ENCODE results near the gene BMPR1A.

DNA sequence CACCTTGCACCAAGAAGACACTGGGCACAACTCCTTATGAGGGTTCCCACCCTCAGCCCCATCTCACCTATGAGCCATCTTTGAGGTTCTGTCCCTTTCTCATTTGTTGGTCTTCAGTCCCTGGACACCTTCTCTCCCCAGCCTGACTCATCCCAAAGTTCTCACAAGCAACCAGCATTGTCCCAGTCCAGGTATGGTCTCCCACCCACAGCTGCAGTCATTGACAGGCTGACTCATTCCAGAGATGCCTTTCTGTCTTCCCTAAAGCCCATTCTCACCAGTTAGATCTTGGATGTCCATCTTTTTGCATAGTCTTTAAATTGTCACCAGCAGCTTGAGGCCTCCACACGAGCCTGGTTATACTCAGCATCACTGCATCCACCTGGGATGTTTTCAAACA is 26.7 kb upstream of the BMPR1A start:
- TF ChIP-seq, protein P1, sequence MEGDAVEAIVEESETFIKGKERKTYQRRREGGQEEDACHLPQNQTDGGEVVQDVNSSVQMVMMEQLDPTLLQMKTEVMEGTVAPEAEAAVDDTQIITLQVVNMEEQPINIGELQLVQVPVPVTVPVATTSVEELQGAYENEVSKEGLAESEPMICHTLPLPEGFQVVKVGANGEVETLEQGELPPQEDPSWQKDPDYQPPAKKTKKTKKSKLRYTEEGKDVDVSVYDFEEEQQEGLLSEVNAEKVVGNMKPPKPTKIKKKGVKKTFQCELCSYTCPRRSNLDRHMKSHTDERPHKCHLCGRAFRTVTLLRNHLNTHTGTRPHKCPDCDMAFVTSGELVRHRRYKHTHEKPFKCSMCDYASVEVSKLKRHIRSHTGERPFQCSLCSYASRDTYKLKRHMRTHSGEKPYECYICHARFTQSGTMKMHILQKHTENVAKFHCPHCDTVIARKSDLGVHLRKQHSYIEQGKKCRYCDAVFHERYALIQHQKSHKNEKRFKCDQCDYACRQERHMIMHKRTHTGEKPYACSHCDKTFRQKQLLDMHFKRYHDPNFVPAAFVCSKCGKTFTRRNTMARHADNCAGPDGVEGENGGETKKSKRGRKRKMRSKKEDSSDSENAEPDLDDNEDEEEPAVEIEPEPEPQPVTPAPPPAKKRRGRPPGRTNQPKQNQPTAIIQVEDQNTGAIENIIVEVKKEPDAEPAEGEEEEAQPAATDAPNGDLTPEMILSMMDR (IDR thresholded peaks at IDR 0.05), result no peak
- no peak for TF ChIP-seq POLR2A (IDR thresholded peaks at IDR 0.05)

Data from lower leg skin (tissue), 3 donors.